Mesothelial cell of epicardium (in vitro differentiated cells): ENCODE measurements around the gene AKR1C8. TPM values are rescaled to one million over a fixed set of nuclear protein-coding genes. Genes with fewer than 3 reads are reported as not detected.
"Not testable (repeated sequence)": the region's sequence is repeated elsewhere in the genome, so short reads cannot be mapped to it uniquely, and the experiment has no call there.

Experiments used
- DNase-seq, 2 experiments: peaks; one replicate each; pipeline ENCODE4 v3.0.0; 2021; ENCODE audit warnings: low spot score in 2 of 2; ENCODE audit not compliant: unreplicated experiment in 2 of 2
- H3K27ac Mint-ChIP-seq: 2 replicates; pipeline ENCODE4 v1.8.0; 2021; ENCODE audit warnings: mixed read lengths
- H3K27me3 Mint-ChIP-seq: 2 replicates; pipeline ENCODE4 v1.8.0; 2021; ENCODE audit warnings: low read depth, mixed read lengths
- H3K36me3 Mint-ChIP-seq: 2 replicates; pipeline ENCODE4 v1.8.0; 2021; ENCODE audit warnings: mixed read lengths
- H3K4me1 Mint-ChIP-seq: 2 replicates; pipeline ENCODE4 v1.8.0; 2021; ENCODE audit warnings: mixed read lengths
- H3K4me3 Mint-ChIP-seq: 2 replicates; pipeline ENCODE4 v1.8.0; 2021; ENCODE audit warnings: mild to moderate bottlenecking, moderate library complexity, mixed read lengths
- H3K9me3 Mint-ChIP-seq: 2 replicates; pipeline ENCODE4 v1.8.0; 2021; ENCODE audit warnings: mixed read lengths
- total RNA-seq: library from RNA; stranded (reverse); gene quantifications from 3 replicates; pipeline ENCODE4 v1.2.1, GENCODE V29; 2021
- TF ChIP-seq, protein P1 (sequence below): fragments of 200-600 bp; sonication (generic); IDR thresholded peaks from one replicate; pipeline ENCODE4 v1.5.0; 2021; ENCODE audit warnings: antibody characterized with exemption; ENCODE audit not compliant: unreplicated experiment

The AKR1C8 gene
- total RNA-seq, 1 donor from 2014 or later = not detected

DNA sequence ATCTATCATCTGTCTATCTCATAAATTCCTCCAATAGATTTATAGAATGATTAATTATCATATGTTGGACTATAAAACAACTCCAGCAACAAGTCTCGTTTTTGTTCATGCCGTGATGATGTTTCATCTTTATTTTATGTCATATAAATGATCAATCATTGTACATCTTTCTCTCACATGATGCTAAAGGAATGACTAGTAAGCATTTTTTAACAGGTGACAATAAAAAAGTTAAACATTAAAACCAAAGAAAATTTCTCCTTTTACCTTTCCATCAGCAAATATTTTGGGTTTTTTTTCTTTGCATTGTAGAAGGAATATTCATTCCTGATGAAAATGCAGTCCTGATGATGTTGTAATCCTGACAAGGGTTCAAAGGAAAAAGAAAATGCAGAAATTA, 49.4 kb downstream of the AKR1C8 start:
- DNase-seq = no peak
- Mint-ChIP-seq H3K36me3 (no peaks in the 10 kb centered on the region), H3K27me3 (no peaks in the 10 kb centered on the region), H3K4me1 (no peaks in the 10 kb centered on the region), H3K4me3 (no peak overlapping the region), H3K27ac (no peak overlapping the region), H3K9me3 (peaks cover 67% of the 10 kb centered on the region)
- TF ChIP-seq, protein P1, sequence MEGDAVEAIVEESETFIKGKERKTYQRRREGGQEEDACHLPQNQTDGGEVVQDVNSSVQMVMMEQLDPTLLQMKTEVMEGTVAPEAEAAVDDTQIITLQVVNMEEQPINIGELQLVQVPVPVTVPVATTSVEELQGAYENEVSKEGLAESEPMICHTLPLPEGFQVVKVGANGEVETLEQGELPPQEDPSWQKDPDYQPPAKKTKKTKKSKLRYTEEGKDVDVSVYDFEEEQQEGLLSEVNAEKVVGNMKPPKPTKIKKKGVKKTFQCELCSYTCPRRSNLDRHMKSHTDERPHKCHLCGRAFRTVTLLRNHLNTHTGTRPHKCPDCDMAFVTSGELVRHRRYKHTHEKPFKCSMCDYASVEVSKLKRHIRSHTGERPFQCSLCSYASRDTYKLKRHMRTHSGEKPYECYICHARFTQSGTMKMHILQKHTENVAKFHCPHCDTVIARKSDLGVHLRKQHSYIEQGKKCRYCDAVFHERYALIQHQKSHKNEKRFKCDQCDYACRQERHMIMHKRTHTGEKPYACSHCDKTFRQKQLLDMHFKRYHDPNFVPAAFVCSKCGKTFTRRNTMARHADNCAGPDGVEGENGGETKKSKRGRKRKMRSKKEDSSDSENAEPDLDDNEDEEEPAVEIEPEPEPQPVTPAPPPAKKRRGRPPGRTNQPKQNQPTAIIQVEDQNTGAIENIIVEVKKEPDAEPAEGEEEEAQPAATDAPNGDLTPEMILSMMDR = no peak

DNA sequence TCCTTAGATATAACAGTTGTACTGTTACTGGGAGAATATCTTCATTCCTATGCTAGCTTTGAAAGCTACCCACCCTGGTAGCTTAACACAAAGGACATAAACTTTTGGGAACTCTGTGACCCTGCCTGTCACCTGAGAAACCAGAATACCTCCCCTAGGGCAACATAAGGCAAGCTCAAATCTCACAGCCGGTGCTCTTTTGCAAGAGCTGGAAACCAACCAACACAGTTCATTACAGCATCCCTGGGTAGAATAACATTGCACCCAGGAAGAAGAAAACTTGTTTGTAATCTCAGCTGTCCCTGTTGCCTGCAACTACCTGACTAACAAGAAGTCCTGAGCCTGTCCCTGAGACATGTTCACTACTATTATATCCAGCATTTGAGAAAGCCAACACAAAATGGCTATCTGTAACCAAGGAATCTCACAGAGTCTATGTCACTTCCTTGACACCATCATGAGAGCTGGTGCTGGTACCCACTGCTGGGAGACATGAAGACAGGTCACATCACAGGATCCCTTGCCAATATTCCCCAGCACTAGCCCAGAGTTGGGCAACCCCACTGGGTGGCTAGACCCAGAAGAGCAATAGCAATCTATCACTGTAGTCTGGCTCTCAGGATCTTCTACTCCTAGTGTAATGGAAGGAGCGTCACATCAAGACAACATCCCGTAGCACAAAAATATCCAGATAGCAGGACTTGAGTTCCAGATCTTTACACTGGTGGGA, 59.5 kb downstream of the AKR1C8 start:
- Mint-ChIP-seq H3K9me3 (peaks cover 63% of the 10 kb centered on the region), H3K27me3 (no peaks in the 10 kb centered on the region), H3K27ac (no peak overlapping the region), H3K4me1 (no peaks in the 10 kb centered on the region), H3K36me3 (no peaks in the 10 kb centered on the region), H3K4me3 (no peak overlapping the region)
- no peak for DNase-seq
- TF ChIP-seq, protein P1 = no peak

- Mint-ChIP-seq H3K4me1 (no peaks in the 10 kb centered on the region), H3K9me3 (peaks cover 56% of the 10 kb centered on the region), H3K27ac (no peak overlapping the region), H3K27me3 (no peaks in the 10 kb centered on the region), H3K36me3 (no peaks in the 10 kb centered on the region), H3K4me3 (no peak overlapping the region)
- no peak for DNase-seq
- TF ChIP-seq, protein P1 = no peak
Observed at GRCh38 chr10:5123886-5124285, 61.1 kb downstream of the AKR1C8 start.

GRCh38 chr10:5119997-5120396, 65.0 kb downstream of the AKR1C8 start:
- not testable (repeated sequence) for H3K27me3 Mint-ChIP-seq, H3K27ac Mint-ChIP-seq, H3K4me3 Mint-ChIP-seq, H3K36me3 Mint-ChIP-seq, DNase-seq, H3K4me1 Mint-ChIP-seq
- H3K9me3 Mint-ChIP-seq = peaks cover 62% of the 10 kb centered on the region

- no peak overlapping the region for H3K4me3 Mint-ChIP-seq
- no peaks in the 10 kb centered on the region for H3K27me3 Mint-ChIP-seq
- H3K27ac Mint-ChIP-seq = no peak overlapping the region
- H3K9me3 Mint-ChIP-seq = peaks cover 54% of the 10 kb centered on the region
- no peak for DNase-seq
- no peaks in the 10 kb centered on the region for H3K4me1 Mint-ChIP-seq
- TF ChIP-seq, protein P1 = no peak
- no peaks in the 10 kb centered on the region for H3K36me3 Mint-ChIP-seq
Observed at GRCh38 chr10:5117026-5117425, 67.9 kb downstream of the AKR1C8 start.

DNA sequence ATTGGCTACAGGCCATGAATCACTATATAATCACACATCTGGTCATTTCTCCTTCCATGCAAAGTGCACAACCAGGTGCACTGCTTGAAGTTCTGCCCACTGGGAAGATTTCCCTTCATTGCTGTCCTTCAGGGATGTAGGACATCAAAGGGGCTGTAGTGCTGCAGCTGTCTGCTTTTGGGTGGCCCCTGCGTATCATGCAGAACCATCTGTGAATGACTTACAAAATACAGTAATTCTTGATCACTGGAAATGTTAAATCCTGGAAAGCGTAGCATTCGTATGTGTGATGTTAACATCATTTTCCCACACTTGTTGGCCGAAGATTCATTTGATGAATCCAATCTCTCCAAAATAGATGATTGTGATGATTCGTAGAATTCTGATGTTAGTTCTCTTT, 68.3 kb downstream of the AKR1C8 start:
- H3K27me3 Mint-ChIP-seq = no peaks in the 10 kb centered on the region
- TF ChIP-seq, protein P1 = no peak
- DNase-seq = no peak
- peaks cover 54% of the 10 kb centered on the region for H3K9me3 Mint-ChIP-seq
- H3K27ac Mint-ChIP-seq = no peak overlapping the region
- H3K36me3 Mint-ChIP-seq = no peaks in the 10 kb centered on the region
- no peaks in the 10 kb centered on the region for H3K4me1 Mint-ChIP-seq
- H3K4me3 Mint-ChIP-seq = no peak overlapping the region

- H3K4me3 Mint-ChIP-seq, H3K36me3 Mint-ChIP-seq, H3K4me1 Mint-ChIP-seq, H3K27ac Mint-ChIP-seq, H3K27me3 Mint-ChIP-seq, DNase-seq: not testable (repeated sequence)
- H3K9me3 Mint-ChIP-seq = peaks cover 22% of the 10 kb centered on the region
Observed at GRCh38 chr10:5109861-5110260, 75.1 kb downstream of the AKR1C8 start.
